GM18498 (cell line): ENCODE results near the gene FER.
"Not testable (repeated sequence)": the region's sequence is repeated elsewhere in the genome, so short reads cannot be mapped to it uniquely, and the experiment has no call there.

Experiments
- ATAC-seq: cut with Tn5 transposase; IDR thresholded peaks from one replicate; pipeline ENCODE4 v1.9.1; 2021; ENCODE audit warnings: mild to moderate bottlenecking, moderate library complexity; ENCODE audit not compliant: unreplicated experiment

The FER gene

DNA sequence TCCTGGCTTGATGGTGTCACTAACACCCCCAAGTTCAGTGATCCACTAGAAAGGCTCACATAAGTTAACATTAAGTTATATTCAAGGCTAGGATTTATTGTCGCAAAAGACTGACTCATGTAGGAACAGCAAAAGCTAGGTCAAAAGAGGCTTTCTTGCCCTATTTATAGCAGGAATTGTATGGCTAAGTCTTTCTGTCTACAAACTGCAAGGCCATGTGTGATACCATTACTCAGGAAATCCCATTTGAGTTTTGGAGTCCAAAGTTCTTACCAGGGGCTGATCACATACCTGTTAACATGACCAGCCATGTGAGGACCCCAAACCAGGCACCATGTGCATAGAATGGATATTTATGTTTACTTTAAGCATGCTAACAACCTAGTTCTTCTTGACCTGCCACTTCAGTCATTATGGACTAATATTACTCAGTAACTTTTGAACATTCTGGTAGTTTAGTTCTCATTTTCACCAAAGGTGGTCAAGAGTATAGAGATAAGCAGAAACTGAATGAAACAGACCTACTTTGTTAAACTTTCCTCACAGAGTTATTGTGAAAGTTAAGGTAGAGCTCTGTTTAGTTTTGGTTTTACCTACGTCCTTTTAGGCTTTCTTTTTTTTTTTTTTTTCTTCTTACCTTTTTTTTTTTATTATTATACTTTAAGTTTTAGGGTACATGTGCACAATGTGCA lies 281.1 kb downstream of the FER start:
- peak; percentile 82 for ATAC-seq

DNA sequence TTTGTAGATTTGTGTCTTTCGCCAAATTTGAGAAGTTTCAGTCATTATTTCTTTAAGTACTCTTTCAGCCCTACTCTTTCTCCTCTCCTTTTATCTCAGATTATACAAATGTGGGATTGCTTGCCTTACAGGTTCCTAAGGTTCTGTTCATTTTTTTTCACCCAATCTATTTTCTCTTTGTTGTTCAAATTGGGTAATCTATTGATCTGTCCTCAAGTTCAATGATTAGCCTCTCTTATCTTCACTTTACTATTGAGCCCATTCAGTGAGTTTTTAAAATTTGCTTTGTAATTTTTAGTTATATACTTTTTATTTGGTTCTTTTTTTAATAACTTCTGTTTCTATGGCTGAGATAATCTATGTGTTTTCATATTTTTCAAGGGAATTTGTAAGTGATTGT lies 282.1 kb downstream of the FER start:
- ATAC-seq: no peak

DNA sequence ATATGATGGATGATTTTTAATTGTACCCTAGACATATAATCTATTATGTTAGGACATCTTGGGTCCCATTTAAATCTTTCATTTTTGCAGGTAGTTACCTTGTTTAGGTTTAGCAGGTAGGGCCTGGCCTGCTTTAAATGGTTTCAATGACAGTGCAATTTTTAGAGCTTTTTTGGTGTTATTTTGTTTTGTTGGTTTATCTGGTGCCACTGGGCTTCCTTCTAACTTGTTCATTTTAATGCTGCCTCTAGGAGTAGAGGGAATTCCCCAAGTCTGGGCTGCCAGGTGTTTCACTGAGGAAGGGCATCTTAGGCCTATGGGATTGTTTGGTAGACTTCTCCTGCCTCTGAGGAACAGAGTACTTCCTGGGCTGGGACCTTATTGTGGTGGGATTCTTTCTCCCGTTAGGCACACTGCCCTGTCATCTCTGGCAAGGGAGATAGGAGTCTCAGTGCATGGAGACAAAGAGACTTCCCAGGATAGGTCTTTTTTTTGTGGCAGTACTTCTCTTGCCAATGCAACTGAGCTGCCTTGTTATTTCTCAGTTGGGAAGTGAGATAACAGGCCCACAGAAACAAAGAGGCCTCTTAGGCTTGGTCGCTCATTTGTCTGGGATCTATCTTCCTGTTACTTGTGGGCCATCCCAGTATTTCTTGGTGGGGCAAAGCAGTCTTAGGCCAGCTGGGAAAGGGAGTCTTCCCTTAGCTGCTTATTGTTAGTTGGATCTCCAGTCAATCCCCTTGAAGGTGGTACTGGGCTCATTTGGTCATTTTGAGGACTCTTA lies 282.9 kb downstream of the FER start:
- ATAC-seq: no peak

DNA sequence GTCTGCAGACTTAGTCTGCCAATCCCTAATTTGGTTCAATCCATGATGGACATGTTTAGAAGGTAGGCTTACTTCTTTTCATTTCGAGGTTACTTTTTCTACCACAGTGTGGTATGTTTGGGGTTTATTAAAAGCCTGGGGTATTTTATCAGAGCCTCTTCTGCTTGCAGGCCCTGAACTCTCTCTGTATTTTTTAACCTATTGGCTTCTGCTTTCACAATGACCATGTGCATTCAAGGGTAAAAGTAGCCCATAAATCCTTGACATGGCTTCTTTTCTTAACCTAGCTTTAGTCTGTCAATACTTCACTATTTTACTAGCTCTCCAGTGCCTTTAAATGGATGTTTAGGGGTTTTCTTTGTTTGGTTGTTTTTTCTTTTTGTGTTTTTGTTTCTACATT lies 286.6 kb downstream of the FER start:
- peak; percentile 73 for ATAC-seq

DNA sequence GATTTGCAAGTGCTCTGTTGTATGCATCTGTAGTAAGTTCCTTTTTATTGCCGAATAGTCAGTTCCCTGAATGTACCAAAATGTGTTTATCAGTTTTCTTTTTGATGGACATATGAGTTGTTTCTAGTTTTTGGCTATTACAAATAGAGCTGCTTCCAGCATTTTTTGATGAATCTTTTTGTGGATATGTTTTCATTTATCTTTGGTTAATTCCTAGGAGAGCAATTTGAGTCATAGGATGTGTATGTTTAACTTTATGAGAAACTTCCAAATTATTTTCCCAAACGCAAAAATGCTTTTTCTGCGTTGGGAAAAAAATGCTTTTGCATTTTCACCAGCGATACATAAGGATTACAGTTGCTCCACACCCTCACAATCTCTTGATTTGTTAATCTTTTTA lies 287.7 kb downstream of the FER start:
- ATAC-seq: no peak

DNA sequence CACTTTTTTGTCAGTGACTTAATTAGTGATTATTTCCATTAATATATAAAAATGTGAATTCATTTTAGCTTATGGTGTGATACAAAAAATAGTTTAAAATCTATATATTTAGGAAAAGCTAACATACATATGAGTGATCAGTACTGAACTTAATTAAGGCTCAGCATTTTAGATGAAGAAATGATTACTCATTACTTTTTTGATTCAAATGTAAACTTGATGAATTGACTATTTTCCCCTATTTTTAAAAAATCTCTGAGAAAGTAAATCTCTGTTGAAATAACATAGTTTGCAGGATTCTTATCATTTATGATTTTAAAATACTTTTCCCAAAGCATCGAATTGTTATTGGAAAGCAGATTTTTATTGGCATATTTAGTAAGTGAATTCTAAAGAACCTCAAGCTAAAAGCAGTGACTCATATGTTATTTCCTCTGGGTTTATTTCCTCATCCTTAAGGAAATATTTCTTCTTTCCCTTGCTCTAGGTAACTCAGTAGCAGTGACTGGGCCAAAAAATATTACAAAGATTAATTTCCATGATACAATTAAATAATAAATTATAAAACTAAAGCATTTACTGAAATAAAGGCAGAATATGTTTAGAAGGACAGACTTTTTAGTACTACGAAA lies 290.6 kb downstream of the FER start:
- ATAC-seq: no peak

DNA sequence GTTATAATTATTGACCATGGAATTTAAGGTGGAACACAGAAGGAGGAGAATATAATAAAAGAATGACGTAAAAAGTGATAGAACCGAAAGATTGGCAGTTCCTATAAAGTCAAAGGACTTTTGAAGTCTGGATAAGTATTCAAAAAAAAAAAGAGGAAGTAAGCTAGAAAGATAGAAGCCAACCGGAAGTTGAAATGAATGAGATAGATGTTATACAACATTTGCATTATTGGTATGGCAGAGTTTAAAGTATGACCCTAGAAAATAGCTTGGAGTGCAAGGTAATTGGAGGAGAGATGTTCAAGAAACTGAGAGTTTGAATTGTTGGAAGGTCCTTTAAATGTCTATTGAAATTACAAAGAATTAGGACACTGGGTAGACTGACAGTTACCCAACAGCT lies 293.6 kb downstream of the FER start:
- no peak for ATAC-seq

DNA sequence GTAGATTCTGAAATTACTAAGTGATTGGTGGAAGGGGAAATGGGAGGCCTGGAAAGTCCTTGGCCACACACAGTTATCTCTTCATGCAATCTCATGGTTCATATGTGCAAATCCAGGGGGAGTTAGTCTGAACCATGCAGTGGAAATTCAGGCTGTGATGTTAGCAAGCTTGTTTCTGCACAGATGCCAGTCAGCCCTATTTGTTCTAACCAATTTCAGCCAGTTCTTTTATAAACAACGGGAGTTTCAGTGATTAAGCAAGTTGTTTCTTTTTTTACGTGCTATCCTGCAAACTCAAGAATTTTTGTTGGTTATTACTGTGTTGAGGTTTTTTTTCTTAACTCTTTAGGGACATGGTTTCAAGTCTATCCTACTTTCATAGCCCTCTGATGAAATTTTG lies 298.0 kb downstream of the FER start:
- no peak for ATAC-seq

DNA sequence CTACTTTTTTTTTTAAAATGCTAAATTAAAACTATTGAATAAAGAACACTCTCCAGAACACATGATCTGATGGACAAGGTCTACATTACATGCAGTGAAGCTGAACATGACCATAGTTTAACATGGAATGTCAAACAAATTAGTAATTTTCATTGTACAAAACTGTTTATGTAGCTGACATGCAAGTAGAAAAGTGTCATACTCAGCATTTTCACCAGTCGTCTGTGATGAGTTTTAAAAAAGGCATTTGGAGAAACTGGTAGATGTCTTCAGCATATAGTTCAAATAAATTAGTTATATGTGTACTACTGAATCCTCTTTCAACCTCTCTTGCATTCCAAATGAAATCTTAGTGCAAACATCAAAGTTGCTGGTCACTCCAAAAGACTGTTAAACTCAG lies 301.9 kb downstream of the FER start:
- no peak for ATAC-seq

DNA sequence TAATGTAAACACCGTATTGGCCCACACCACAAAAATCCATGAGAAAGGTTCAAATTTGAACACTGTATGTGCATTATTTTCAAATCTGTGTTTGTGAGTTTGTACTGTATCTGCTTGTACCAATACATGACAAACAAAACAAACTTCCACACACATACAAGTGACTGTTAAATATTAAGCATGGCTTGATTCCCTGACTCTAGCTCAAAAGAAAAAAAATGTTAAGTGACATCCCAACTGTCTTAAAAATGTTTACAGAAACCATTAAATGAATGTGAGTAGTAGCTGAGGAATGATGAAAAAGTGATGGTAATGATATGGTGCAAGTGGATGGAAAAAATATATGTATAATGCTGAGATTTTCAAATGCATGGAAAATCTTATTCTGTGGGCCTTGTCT lies 302.6 kb downstream of the FER start:
- ATAC-seq: not testable (repeated sequence)

DNA sequence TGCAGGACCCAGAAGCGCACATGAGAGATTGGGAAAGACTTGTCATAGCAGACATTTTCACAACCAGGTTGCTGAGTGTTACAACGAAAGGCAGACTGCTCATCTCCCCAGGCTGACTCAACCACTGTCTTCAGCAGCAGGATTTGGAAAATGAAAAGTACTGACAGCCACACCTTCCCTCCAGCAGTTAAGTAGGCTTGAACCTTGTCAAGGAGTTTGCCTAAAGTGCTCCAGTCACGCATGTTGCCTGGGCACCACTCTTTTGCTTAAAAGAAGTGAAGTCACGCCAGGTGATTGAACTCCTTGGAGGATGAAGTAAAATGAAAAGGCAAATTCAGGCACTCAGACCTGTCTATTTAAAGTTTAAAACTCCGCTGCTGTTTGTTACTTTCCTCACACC lies 304.5 kb downstream of the FER start:
- ATAC-seq: not testable (repeated sequence)

DNA sequence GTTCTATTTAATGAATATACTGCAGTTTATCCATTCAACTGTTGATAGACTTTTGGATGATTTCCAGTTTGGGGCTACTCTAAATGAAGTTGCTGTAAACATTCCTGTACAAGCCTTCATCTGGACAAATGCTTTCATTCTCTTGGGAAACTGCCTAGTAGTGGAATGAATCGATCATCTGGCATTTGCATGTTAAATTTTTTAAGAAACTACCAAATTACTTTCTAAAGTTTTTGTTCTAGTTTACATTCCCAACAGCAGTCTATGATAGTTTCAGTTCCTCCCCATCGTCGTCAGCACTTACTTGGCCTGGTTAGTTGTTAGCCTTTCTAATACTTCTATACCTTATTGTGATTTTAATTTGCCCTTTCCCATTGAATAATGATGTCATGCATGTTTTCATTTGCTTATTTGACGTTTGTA lies 306.3 kb downstream of the FER start:
- ATAC-seq: peak; percentile 72

DNA sequence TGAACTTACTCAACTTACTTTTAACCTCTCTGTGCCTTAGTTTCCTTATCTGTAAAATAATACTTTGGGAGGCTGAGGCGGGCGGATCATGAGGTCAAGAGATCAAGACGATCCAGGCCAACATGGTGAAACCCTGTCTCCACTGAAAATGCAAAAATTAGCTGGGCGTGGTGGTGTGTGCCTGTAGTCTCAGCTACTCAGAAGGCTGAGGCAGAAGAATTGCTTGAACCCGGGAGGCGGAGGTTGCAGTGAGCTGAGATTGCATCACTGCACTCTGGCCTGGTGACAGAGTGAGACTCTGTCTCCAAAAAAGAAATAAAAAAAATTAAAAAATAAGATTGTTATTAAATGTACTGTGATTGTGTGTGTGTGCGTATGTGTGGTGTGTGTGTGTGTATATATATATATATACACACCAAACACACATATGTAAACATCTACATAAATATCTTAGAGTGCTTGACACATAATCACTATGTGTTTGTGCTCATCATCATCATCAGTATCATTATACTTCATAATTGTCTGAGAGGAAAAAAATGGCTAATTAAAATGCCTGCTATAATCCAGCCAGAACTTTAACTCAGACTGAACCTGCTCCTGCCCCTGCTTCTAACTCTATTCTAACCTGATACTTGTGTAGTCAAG lies 312.8 kb downstream of the FER start:
- no peak for ATAC-seq

DNA sequence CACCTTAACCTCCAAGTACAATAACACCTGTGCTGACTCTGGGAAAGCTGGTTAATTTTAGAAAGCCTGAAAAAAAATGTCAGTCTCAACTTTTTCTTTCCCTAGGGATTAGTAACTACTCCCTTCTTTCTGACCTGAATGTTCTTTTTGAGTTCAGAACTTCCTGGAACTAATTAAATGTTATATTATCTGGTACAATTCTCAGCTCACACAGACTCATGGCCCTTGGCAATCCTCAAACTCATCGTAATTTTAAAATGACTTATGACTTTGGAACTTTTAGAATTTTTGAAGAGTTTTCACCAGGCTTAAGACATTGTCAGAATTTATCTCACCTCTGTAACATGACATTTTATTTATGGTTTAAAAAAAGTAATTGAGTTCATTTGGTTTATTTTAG lies 315.0 kb downstream of the FER start:
- no peak for ATAC-seq

DNA sequence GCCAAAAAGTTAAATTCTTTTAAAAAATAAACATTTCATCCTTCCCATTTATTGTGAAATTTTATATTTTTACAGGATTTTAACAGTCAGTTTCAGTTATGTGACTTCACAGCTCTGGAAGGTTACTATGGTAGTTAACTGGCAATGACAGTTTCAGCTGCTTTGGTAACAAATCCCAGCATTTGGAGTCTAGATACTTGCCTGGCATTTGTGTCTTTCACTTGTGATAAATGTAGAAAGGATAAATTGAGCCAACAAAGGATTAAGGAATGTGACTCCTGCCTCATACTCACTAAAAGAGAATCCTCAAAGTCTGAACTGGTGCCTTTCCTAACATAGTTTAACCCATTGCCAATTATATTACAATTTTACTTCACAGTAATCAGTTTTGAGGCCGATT lies 315.5 kb downstream of the FER start:
- ATAC-seq: no peak

DNA sequence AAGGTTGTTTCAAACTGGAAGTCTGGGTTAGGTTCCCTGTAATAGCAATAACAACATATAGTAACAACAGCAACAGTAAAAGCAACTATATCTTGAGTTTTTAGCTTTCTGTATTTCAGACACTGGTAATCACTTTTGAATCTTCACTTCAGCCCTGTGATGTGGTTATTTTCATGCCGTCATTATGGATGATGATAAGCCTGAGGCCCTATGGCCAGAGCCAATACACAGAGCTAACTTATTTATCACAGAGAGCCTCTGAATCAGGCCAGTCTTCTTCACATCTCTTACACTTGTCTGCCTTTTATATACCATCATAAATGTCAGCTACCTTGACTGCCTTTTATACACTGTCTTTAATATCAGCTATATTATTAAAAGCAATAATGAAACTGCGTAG lies 329.0 kb downstream of the FER start:
- ATAC-seq: no peak

DNA sequence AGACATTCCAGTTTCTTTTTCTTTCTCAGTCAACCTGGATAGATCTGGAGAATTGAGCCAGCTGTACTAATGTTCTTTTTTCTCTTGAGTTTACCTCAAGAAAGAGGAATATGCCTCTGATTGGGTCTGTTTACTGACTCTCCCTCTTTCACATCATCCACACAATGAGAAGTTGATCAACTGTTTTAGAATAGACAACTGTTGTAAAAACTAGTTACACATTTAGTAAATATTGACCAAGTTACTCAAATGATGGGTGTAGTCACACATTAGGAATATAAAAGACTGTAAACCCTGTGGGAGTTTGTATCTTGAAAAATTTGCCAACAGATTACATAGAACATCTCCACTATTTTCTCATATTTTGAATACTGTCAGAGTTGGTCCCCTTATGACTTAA lies 330.8 kb downstream of the FER start:
- ATAC-seq: no peak

DNA sequence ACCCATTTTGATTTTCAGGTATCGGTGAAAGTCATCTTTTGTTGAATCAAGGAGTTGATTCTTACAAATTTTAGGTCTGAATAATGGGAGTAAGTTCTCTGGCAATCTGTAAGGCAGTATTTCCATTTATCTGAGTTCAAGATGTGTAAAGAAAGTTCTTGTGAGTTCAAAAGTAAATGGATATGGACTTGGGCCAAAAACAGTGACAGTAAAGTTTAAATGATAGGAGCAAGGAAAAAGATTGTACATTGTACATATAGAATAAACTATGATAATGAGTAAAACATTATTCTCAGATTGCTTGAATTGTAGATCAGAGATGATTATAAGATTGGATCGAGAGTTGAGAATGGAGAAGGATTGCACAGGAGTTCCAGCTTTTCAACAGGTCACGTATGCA lies 332.8 kb downstream of the FER start:
- no peak for ATAC-seq

DNA sequence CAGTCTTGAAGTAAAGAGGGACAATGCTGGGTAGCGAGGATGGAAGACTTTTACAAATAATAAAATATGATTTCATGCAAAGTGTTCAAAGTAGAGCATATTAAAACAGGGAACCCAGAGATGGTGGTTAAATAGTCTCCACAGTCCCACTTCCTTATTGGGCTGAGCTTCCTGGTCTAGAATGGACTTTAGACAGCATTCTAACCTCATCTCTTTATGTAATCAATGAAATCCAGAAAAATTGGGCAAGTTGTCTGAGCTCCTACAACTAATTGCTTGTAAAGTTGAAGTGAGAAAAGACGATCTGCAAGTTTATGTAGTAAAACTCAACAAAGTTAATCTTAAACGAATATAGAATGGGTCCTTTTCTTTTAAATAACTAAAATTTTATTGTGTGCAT lies 333.2 kb downstream of the FER start:
- no peak for ATAC-seq

DNA sequence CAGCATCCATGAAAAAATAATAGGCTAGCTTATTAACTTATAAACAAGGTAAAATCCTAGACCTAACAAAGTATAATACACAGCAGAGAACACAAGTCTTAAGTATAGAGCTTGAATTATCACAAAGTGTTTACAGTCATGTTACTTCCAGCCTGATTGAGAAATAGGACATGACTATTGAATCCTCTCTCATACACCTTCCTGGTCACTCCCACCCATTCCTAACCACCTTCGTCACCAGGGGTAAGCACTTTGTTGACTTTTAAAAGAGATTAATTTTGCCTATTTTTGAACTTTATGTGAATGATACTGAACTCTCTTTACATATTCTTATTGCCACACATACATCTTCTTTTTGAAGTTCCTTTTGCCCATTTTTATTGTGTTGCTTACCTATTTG lies 336.2 kb downstream of the FER start:
- no peak for ATAC-seq

DNA sequence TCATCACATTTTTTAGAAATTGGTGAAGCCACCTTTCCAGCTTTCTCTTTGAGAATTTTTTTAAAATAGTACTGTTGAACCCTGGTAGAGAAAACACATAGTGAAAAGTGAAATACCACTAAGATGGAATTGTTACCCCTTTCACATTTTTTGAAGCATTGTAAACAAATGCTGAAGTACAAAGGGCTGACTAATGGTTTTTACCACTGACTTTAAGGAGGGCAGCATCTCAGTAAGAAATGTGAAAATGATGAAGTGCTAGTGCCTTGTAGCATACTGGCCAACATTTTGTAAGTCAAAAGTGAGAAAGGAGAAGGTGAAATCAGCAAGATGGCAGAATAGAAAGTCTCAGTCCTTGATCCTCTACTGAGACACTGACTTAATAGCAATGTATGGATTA lies 341.5 kb downstream of the FER start:
- ATAC-seq: no peak

DNA sequence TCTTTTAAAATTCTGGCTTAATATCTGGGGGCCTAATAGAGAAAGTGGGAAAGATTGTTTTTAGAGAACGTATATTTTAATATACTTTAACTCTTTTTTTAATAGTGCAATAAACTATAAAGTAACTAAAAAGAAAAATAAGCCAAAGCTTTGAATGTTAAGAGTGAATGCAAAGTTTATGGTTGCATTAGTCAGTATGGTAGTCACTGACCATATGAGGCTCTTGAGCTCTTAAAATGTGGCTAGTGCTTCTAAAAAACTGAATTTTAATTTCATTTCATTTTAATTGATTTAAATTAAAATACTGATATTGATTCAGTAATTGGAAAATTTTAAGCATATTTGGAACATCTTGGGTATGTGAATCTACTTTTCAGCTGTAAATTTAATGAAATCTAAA lies 351.4 kb downstream of the FER start:
- ATAC-seq: no peak
